ENCODE data around the gene HECW1.
"Not testable (repeated sequence)": the region's sequence is repeated elsewhere in the genome, so short reads cannot be mapped to it uniquely, and the experiment has no call there.

Gene HECW1

GRCh38 chr7:43557831-43558495 is 445.5 kb downstream of the HECW1 start:
- no peak for DNase-seq

DNA sequence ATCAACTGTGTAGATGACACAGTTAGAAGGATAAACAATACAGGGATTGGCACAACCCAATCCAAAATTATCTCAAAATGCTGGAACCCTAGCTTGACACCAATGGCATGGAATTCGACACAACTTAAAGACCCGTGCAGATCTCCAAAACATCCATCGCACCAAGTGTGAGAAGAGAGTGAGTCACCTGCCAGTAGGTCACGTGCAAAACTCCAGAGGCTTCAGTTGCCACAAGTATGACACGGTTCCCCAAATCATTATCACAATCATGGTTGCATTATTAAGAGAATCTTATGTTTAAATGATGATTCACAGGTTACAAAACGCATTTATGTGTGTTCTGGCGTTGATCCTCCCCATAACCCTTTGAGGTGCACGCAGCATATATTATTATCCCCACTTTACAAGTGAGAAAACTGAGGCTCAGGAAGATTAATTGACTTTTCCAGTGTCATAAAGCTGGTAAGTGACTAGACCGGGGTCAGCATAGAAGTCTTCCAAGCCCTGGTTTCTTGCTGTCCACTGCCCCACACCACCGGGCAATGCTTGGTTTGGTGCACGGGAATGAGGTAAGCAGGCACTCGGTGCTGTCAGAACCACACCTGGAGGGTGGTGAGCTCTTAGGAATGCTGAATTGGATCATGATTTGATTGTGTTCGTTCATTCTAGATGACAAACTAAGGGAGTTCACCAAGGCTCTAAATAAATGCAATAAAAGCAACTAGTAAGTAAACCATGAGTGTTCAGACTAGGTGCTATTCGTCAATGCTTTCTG is 446.9 kb downstream of the HECW1 start:
- DNase-seq, result no peak

DNA sequence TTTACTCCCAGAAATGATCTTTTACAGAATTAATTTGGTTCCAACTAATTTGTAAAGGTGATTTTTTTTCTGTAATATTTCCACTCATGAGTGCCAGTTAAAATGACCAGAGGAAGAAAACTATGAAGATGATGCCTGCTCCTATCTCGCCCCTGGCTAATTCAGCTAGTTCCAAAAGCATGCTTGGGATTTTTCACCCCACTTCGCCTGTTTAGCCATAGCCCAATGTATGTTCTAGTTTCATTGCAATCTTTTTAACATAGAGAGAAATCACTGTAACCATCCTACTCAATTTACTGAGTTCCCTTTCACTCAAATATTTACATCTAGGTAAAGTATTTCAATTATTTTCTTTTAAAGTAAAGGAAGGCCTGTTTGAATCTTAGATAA is 447.5 kb downstream of the HECW1 start:
- DNase-seq, result no peak

DNA sequence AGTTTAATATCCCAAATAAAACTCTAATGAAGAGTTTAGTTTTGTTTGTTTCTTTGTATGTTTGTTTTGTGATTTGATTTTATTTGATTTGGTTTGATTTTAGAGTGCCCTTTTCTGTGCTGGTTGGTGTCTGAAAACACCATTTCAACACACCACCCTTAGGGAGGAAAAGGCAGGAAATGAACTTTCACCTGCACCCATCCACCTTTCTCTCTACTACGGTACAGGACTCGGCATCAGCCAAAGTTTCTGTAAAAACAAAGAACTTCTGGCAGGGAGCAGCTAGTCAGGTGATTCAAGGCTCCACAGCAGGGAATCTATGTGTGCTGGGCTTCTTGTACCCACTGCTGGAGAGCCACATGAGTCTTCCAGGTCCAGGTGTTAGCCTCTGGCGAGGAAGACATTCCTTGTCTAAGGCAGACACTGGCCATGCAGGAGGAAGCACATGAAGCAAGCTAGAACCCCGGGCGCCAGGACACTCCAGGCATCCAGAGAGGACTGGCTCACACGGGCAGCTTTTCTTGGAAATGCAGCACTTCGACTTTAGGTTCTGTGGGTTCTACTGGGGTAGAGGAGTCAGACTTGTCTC is 448.4 kb downstream of the HECW1 start:
- DNase-seq, result no peak

DNA sequence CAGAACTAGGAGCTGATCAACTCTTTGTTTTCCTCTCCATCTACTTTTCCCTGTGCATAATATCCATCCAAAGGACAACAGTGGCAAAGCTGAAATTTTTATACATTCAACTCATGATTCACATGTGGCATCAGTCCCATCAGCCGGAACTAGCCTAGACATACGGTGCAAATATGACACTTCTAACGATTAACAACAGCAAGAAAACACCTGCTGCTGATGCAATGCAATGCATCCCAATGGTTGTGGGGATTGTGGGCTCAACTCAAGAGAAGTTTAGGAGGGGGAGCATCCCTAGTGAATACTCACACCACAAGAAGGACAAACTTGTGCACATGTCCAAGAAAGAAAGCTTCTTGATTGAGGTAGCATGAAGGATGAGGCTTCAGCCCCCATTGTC is 449.9 kb downstream of the HECW1 start:
- no peak for DNase-seq

- no peak for DNase-seq
These were observed 453.3 kb downstream of the HECW1 start for GRCh38 chr7:43565786-43566185.

DNA sequence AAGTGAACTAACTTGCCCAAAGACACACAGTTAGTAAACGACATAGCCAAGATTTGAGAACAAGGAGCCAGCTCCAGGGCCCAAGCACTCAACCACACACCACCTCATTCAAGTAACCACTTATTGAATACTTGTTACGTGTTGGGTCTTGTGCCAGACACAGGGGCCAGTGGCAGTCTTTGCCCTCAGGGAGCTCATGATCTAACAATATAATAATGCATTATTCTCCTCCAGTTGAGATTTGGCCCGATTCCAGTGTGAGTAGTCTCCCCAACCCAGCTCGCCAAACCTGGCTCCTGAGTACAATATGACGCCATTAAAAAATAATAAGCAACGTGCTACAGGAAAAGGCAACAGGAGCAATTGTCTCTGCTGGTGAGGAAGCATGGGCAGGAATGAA is 456.1 kb downstream of the HECW1 start:
- no peak for DNase-seq

DNA sequence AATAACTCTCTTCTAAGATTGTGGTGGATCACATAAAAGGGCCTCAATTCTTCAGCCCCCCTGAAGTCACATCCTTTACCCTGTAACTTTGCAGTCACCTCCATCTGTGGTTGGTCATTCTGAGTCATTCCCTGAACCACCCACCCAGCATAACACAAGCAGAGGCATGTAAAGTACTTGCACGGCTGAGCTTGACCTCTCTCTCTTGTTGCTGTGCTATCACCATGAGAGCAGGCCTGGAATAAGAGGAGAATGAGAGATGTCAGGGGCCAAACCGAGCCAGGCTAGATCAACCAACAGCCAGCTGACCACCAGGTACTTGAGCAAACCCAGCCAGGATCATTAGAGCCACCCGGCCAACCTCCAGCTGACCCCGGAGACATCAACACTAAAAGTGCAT is 457.0 kb downstream of the HECW1 start:
- no peak for DNase-seq

DNA sequence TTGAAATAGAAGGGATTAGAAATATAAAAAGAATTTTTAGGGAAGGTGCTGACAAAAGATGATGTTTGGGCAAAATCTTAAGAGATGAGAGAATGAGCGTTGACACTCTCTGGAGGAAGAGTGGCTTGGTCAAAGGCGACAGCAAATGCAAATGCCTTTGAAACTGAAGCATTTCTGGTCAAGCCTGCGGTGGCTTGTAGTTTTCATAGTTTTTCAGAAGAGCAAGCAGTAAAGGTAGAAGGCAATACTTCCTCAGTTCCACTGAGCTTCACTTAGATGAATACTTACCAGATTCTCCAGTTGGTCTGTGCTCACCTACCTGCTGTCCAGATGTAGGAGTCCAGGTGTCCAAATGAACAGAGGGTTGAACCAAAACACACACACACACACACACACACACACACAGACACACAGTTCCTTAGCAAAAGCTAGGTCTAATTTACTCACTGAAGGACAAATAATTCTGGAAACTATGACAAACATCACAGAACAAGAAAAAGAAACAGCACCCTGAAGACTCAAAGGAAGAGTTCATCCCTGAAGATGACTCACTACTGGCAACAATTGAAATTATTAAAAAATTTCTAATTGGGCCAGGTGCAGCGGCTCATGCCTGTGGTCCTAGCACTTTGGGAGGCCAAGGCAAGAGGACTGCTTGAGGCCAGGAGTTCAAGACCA is 458.4 kb downstream of the HECW1 start:
- DNase-seq, result no peak

GRCh38 chr7:43572516-43573049 is 460.1 kb downstream of the HECW1 start:
- no peak for DNase-seq

GRCh38 chr7:43573832-43574231 is 461.4 kb downstream of the HECW1 start:
- DNase-seq, result not testable (repeated sequence)

DNA sequence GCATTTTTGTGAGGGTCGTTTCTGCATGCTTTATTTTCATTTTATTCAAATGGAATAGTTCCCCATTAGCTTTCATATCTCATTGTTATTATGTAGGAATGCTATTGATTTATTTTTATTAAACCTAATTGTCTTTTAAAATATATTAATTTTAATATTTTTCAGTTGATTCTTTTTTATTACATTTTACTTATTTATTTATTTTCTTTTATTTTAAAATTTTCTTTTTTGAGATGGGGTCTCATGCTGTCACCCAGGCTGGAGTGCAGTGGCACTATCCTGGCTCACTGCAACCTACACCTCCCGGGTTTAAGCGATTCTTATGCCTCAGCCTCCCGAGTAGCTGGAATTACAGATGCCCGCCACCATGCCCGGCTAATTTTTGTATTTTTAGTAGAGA is 463.1 kb downstream of the HECW1 start:
- DNase-seq, result no peak

GRCh38 chr7:43576241-43576640 is 463.8 kb downstream of the HECW1 start:
- DNase-seq, result no peak

DNA sequence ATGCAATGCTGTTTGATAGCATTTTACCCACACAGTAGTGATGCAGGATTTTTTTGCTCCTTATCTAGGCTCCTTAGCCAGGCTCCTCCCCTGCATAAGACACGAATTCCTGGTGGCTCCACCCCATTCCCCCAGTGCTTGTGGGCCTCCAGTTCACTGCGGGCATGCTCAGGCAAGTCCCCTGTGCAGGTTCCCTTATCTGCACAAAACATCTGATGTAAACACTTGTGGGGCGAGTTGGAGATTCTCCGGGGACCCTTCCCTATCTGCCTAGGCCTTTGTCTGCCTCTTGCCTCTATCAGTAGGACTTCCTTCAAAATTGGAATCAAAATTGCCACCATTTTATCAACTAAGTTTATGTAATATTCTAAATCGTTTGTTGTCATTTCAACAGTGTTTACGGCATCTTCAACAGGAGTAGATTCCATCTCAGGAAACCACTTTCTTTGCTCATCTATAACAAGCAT is 465.1 kb downstream of the HECW1 start:
- DNase-seq, result no peak

- peak; percentile 92 to 94 for DNase-seq
These were observed 470.3 kb downstream of the HECW1 start, which contains the start of gene STK17A for GRCh38 chr7:43582503-43583423. TSS of gene STK17A (plus strand) at chr7:43583108. CDS start at chr7:43583244, 136 bp downstream.

GRCh38 chr7:43583424-43584194 is 471.2 kb downstream of the HECW1 start:
- DNase-seq, result peak in 1 of 2 experiments; percentile 59

DNA sequence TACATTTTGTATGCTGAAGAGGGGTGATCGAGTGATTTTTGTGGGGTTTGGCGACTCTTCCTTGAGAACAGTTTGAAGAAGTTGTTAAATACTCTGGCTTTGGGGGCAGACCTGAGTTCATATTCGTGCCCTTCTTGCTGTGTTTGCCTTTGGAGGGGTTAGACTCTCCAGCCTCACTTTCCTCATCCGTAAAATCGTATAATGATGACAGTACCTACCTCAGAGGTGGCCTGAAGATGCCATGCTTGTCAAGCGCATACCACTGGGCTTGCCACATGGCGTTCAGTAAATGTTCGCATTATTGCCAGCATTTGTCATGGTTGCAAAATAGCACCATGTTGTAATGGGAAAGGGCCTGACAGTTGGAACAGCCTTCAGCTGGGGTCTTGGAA is 471.7 kb downstream of the HECW1 start:
- peak; percentile 21 to 42 for DNase-seq

- DNase-seq, result not testable (repeated sequence)
These were observed 472.3 kb downstream of the HECW1 start for GRCh38 chr7:43584733-43585132.

- DNase-seq, result no peak
These were observed 473.1 kb downstream of the HECW1 start for GRCh38 chr7:43585562-43585961.

- no peak for DNase-seq
These were observed 473.9 kb downstream of the HECW1 start for GRCh38 chr7:43586251-43586900.
